Measurements from ENCODE around the gene PRKAG2. TPM values are rescaled to one million over a fixed set of nuclear protein-coding genes. Genes with fewer than 3 reads are reported as not detected.

PRKAG2 gene
- total and polyA plus RNA-seq, 8 donors = 19.9 to 302 (median 60.9) TPM

- Histone ChIP-seq H3K4me3 (no peak overlapping the region), H3K4me1 (peaks cover 18 to 65% (median 37%) of the 10 kb centered on the region in 4 donors), H3K27ac (peak overlapping the region in 2 of 5 donors; percentile 5 to 36), H3K9me3 (no peaks in the 10 kb centered on the region), H3K36me3 (no peaks in the 10 kb centered on the region), H3K27me3 (no peaks in the 10 kb centered on the region)
- no peak for DNase-seq
- TF ChIP-seq POLR2A (IDR thresholded peaks at IDR 0.05) = no peak
- no peak for TF ChIP-seq POLR2AphosphoS5 (IDR thresholded peaks at IDR 0.05)
- no peak for TF ChIP-seq CTCF (IDR thresholded peaks at IDR 0.05)
- no peak for TF ChIP-seq EP300 (IDR thresholded peaks at IDR 0.05)
- 91 to 95% (median 93%) methylated on average over 18 of the region's 18 CpGs for WGBS, 5 donors
- intact Hi-C loops (cut with DNase I; ENCODE audit: low total_unique reads) = no loop called here
These were observed 193.1 kb downstream of the PRKAG2 start for GRCh38 chr7:151683615-151684407.

- WGBS, 5 donors = 82 to 93% (median 88%) methylated on average over 12 to 14 of the region's 14 CpGs
- Histone ChIP-seq H3K4me1 (peaks cover 13 to 64% (median 38%) of the 10 kb centered on the region in 4 donors), H3K36me3 (no peaks in the 10 kb centered on the region), H3K27me3 (no peaks in the 10 kb centered on the region), H3K27ac (peak overlapping the region in 4 of 5 donors; percentile 23 to 79 (median 32)), H3K4me3 (no peak overlapping the region), H3K9me3 (no peaks in the 10 kb centered on the region)
- DNase-seq = no peak
- intact Hi-C loops (cut with DNase I; ENCODE audit: low total_unique reads) = no loop called here
- TF ChIP-seq CTCF (IDR thresholded peaks at IDR 0.05) = no peak
- TF ChIP-seq POLR2AphosphoS5 (IDR thresholded peaks at IDR 0.05) = no peak
- no peak for TF ChIP-seq POLR2A (IDR thresholded peaks at IDR 0.05)
- no peak for TF ChIP-seq EP300 (IDR thresholded peaks at IDR 0.05)
These were observed 193.9 kb downstream of the PRKAG2 start for GRCh38 chr7:151682831-151683614.

- DNase-seq = no peak
- Histone ChIP-seq H3K4me1 (peaks cover 8 to 60% (median 40%) of the 10 kb centered on the region in 4 donors), H3K27ac (peak overlapping the region in 4 of 5 donors; percentile 79 to 84 (median 81)), H3K27me3 (no peaks in the 10 kb centered on the region), H3K36me3 (no peaks in the 10 kb centered on the region), H3K4me3 (no peak overlapping the region), H3K9me3 (no peaks in the 10 kb centered on the region)
- TF ChIP-seq CTCF (IDR thresholded peaks at IDR 0.05) = no peak
- no peak for TF ChIP-seq EP300 (IDR thresholded peaks at IDR 0.05)
- TF ChIP-seq POLR2AphosphoS5 (IDR thresholded peaks at IDR 0.05) = no peak
- TF ChIP-seq POLR2A (IDR thresholded peaks at IDR 0.05) = no peak
- intact Hi-C loops (cut with DNase I; ENCODE audit: low total_unique reads) = no loop called here
- WGBS, 5 donors = 84 to 99% (median 94%) methylated on average over 3 of the region's 3 CpGs
These were observed 195.2 kb downstream of the PRKAG2 start for GRCh38 chr7:151681726-151682125.

GRCh38 chr7:151680810-151681209 lies 196.1 kb downstream of the PRKAG2 start:
- Histone ChIP-seq H3K27ac (peak overlapping the region; percentile 76 to 84 (median 79)), H3K4me1 (peaks cover 8 to 55% (median 41%) of the 10 kb centered on the region in 4 donors), H3K9me3 (no peaks in the 10 kb centered on the region), H3K36me3 (no peaks in the 10 kb centered on the region), H3K27me3 (no peaks in the 10 kb centered on the region), H3K4me3 (no peak overlapping the region)
- peak in 1 of 2 donors; percentile 39 for DNase-seq
- intact Hi-C loops (cut with DNase I; ENCODE audit: low total_unique reads) = no loop called here
- WGBS, 5 donors = 65 to 77% (median 73%) methylated on average over 7 of the region's 7 CpGs
- TF ChIP-seq CTCF (IDR thresholded peaks at IDR 0.05) = no peak
- peak; percentile 78 for TF ChIP-seq EP300 (IDR thresholded peaks at IDR 0.05)
- peak; percentile 55 to 88 (median 63) for TF ChIP-seq POLR2AphosphoS5 (IDR thresholded peaks at IDR 0.05)
